Kidney (tissue), 14 donors: Measurements from ENCODE around the gene FUS. TPM values are rescaled to one million over a fixed set of nuclear protein-coding genes. Genes with fewer than 3 reads are reported as not detected.
"Not testable (repeated sequence)": the region's sequence is repeated elsewhere in the genome, so short reads cannot be mapped to it uniquely, and the experiment has no call there.

ENCODE experiments used
- DNase-seq, 5 donors: peaks; one replicate each; pipeline ENCODE4 v3.0.0-alpha.2; 2013 to 2020
- FAIRE-seq: peaks from 2 replicates; lab custom pipeline; 2012; peaks lifted over from hg19 to GRCh38; lab: Jason Lieb, UNC
- H3K27ac ChIP-seq, 2 donors: one replicate each; pipeline ENCODE4 v1.7.0; 2013; ENCODE audit warnings: low read depth in 2 of 2, low read length in 2 of 2, inconsistent platforms in 1 of 2
- H3K27me3 ChIP-seq: one replicate; pipeline ENCODE4 v1.7.1; 2013; ENCODE audit warnings: low read length, inconsistent platforms; ENCODE audit not compliant: control insufficient read depth, insufficient read depth
- H3K36me3 ChIP-seq, 3 donors: one replicate each; pipeline versions ENCODE4 v1.7.0 to v1.7.1; 2013; ENCODE audit warnings: low read length in 3 of 3, control low read depth in 1 of 3, inconsistent platforms in 1 of 3; ENCODE audit not compliant: insufficient read depth in 3 of 3, control insufficient read depth in 2 of 3
- H3K4me1 ChIP-seq, 3 donors: one replicate each; pipeline versions ENCODE4 v1.7.0 to v1.7.1; 2013; ENCODE audit warnings: low read length in 3 of 3, inconsistent platforms in 1 of 3, low read depth in 1 of 3; ENCODE audit not compliant: control insufficient read depth in 2 of 3, insufficient read depth in 2 of 3
- H3K4me3 ChIP-seq, 3 donors: one replicate each; pipeline versions ENCODE4 v1.7.0 to v1.8.1; 2013; ENCODE audit warnings: low read length in 3 of 3, control low read depth in 1 of 3, inconsistent platforms in 1 of 3
- H3K9ac ChIP-seq, 3 donors: one replicate each; pipeline versions ENCODE4 v1.7.0 to v1.7.1; 2013; ENCODE audit warnings: low read length in 3 of 3, control low read depth in 1 of 3, inconsistent platforms in 1 of 3
- H3K9me3 ChIP-seq, 3 donors: one replicate each; pipeline versions ENCODE4 v1.7.0 to v1.7.1; 2013; ENCODE audit warnings: low read length in 3 of 3, control low read depth in 1 of 3, inconsistent platforms in 1 of 3; ENCODE audit not compliant: control insufficient read depth in 2 of 3, insufficient read depth in 1 of 3
- intact Hi-C: fragments of 100-400 bp; cut with DNase I; formaldehyde crosslinking; loops from one replicate; pipeline ENCODE4 v1.11.1; 2022
- polyA plus RNA-seq: library from polyadenylated mRNA; stranded (reverse); fragments of 350-450 nt; fragmentation: Illumina TruSeq; extraction: RNeasy Lipid Tissue Mini Kit (QIAGEN cat#74804); gene quantifications from one replicate; pipeline ENCODE4 v1.2.3, GENCODE V29; 2014; ENCODE audit warnings: low read depth, low replicate concordance; ENCODE audit not compliant: insufficient read depth
- total RNA-seq: library from RNA; stranded (reverse); fragmentation: NEBNext Ultra II Directional; extraction: Animal tissue kit (Norgen Biotek cat#: 25700); gene quantifications from one replicate; pipeline ENCODE4 v1.2.1, GENCODE V29; 2021
- TF ChIP-seq, protein P1 (sequence below): IDR thresholded peaks from 3 replicates; pipeline ENCODE4 v1.5.1; 2012; ENCODE audit warnings: mild to moderate bottlenecking, moderate library complexity, borderline replicate concordance; ENCODE audit not compliant: insufficient read depth; ENCODE audit errors: extremely low read depth
- donor health status: control.
- donor health status: control.
- donor health status: control.
- donor health status: control.
- donor health status: control.
- donor health status: DM: yes; HTN: yes; CAD: no.
- donor health status: Normal renal cell carcinoma (clear cell type).

The FUS gene
- total and polyA plus RNA-seq, 2 donors from 2014 or later = 180 to 333 TPM

- H3K27ac ChIP-seq = no peak overlapping the region
- DNase-seq (no peak), FAIRE-seq (no peak)
- no peaks in the 10 kb centered on the region for H3K27me3 ChIP-seq
- H3K9me3 ChIP-seq = no peaks in the 10 kb centered on the region
- no peak overlapping the region for H3K9ac ChIP-seq
- intact Hi-C loops = no loop called here
- H3K36me3 ChIP-seq = peaks cover 8 to 12% (median 9%) of the 10 kb centered on the region in 3 donors
- peaks cover 0 to 12% (median 0%) of the 10 kb centered on the region in 3 donors for H3K4me1 ChIP-seq
- H3K4me3 ChIP-seq = no peak overlapping the region
- TF ChIP-seq, protein P1, sequence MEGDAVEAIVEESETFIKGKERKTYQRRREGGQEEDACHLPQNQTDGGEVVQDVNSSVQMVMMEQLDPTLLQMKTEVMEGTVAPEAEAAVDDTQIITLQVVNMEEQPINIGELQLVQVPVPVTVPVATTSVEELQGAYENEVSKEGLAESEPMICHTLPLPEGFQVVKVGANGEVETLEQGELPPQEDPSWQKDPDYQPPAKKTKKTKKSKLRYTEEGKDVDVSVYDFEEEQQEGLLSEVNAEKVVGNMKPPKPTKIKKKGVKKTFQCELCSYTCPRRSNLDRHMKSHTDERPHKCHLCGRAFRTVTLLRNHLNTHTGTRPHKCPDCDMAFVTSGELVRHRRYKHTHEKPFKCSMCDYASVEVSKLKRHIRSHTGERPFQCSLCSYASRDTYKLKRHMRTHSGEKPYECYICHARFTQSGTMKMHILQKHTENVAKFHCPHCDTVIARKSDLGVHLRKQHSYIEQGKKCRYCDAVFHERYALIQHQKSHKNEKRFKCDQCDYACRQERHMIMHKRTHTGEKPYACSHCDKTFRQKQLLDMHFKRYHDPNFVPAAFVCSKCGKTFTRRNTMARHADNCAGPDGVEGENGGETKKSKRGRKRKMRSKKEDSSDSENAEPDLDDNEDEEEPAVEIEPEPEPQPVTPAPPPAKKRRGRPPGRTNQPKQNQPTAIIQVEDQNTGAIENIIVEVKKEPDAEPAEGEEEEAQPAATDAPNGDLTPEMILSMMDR = no peak
Measured at GRCh38 chr16:31198207-31198882, 18.4 kb downstream of the FUS start.

- H3K9ac ChIP-seq = no peak overlapping the region
- H3K4me3 ChIP-seq = no peak overlapping the region
- no peaks in the 10 kb centered on the region for H3K27me3 ChIP-seq
- no peaks in the 10 kb centered on the region for H3K9me3 ChIP-seq
- no peak overlapping the region for H3K27ac ChIP-seq
- H3K36me3 ChIP-seq = peaks cover 6 to 7% (median 6%) of the 10 kb centered on the region in 3 donors
- H3K4me1 ChIP-seq = peaks cover 0 to 12% (median 0%) of the 10 kb centered on the region in 3 donors
- intact Hi-C loops = no loop called here
- TF ChIP-seq, protein P1 = no peak
- no peak for DNase-seq
- no peak for FAIRE-seq
Measured at GRCh38 chr16:31199430-31200041, 19.6 kb downstream of the FUS start.

DNA sequence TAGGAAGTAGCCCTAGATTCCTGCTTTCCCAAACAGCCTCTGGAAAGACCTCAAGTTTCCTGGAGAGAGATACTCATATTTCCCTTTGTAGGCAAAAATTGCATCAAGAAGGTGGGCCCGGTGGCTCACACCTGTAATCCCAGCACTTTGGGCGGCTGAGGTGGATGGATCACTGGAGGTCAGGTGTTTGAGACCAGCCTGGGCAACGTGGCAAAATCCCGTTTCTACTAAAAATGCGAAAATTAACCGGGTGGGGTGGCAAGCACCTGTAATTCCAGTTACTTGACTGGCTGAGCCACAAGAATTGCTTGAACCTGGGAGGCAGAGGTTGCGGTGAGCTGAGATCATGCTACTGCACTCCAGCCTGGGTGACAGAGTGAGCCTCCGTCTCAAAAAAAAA, 20.2 kb downstream of the FUS start:
- DNase-seq, FAIRE-seq, H3K36me3 ChIP-seq: not testable (repeated sequence)

GRCh38 chr16:31200821-31201568, 21.1 kb downstream of the FUS start:
- Histone ChIP-seq H3K4me3 (peak overlapping the region in 1 of 3 donors; percentile 64), H3K36me3 (peaks cover 0 to 2% (median 2%) of the 10 kb centered on the region in 3 donors), H3K9me3 (no peaks in the 10 kb centered on the region), H3K9ac (no peak overlapping the region), H3K27me3 (no peaks in the 10 kb centered on the region), H3K27ac (no peak overlapping the region), H3K4me1 (peaks cover 0 to 12% (median 0%) of the 10 kb centered on the region in 3 donors)
- intact Hi-C loops = no loop called here
- TF ChIP-seq, protein P1 = no peak
- FAIRE-seq = no peak
- no peak for DNase-seq

More for the DNA sequence above, 20.2 kb downstream of the FUS start:
- H3K9ac ChIP-seq, H3K27ac ChIP-seq, intact Hi-C loops, H3K9me3 ChIP-seq, H3K27me3 ChIP-seq, H3K4me3 ChIP-seq: not testable (repeated sequence)
- peaks cover 0 to 12% (median 0%) of the 10 kb centered on the region in 3 donors for H3K4me1 ChIP-seq
